ENCODE results near the gene ZNF519. TPM values are rescaled to one million over a fixed set of nuclear protein-coding genes. Genes with fewer than 3 reads are reported as not detected.

The ZNF519 gene
- total and polyA plus RNA-seq, 2 donors (not counting 1 experiment from before 2014, with no cell fraction given): 5.4 to 19.5 TPM

- no peak overlapping the region for H3K9ac ChIP-seq (ENCODE audit: low read length)
- no peaks in the 10 kb centered on the region for H4K20me1 ChIP-seq (ENCODE audit: control insufficient read depth, insufficient read depth, low read length, poor library complexity, severe bottlenecking)
- no peak overlapping the region for H3K27ac Mint-ChIP-seq
- no peaks in the 10 kb centered on the region for H3K27me3 Mint-ChIP-seq
- TF ChIP-seq CTCF (IDR thresholded peaks at IDR 0.05): no peak
- TF ChIP-seq EZH2 (IDR thresholded peaks at IDR 0.05; ENCODE audit: borderline replicate concordance, insufficient read depth, low read depth, low read length, poor library complexity, severe bottlenecking): no peak
- no peak overlapping the region for H2AFZ ChIP-seq (ENCODE audit: insufficient read depth, low read depth, low read length, poor library complexity, severe bottlenecking)
- no peaks in the 10 kb centered on the region for H3K36me3 ChIP-seq (replicated peaks in 1 of 2; ENCODE audit: control extremely low read depth in 1 of 2, control insufficient read depth in 1 of 2, extremely low read depth in 1 of 2, insufficient read depth in 2 of 2, low read length in 1 of 2)
- H3K27ac ChIP-seq (ENCODE audit: low read length in 2 of 2): no peak overlapping the region
- H3K4me3 Mint-ChIP-seq: no peak overlapping the region
- no peaks in the 10 kb centered on the region for H3K4me1 ChIP-seq (ENCODE audit: control insufficient read depth in 2 of 2, insufficient read depth in 2 of 2, low read length in 2 of 2)
- H3K27me3 ChIP-seq (replicated peaks in 1 of 4; ENCODE audit: control extremely low read depth in 1 of 4, control insufficient read depth in 3 of 4, insufficient read depth in 4 of 4, low read length in 3 of 4): no peaks in the 10 kb centered on the region
- H3K9me3 Mint-ChIP-seq (ENCODE audit: insufficient read depth): no peaks in the 10 kb centered on the region
- DNase-seq: no peak
- no peaks in the 10 kb centered on the region for H3K79me2 ChIP-seq (ENCODE audit: control insufficient read depth, insufficient read depth, low read length)
- no peaks in the 10 kb centered on the region for H3K9me3 ChIP-seq (ENCODE audit: control extremely low read depth in 1 of 3, control insufficient read depth in 2 of 3, insufficient read depth in 1 of 3, low read length in 2 of 3)
- 93% methylated on average over 3 of the region's 5 CpGs for WGBS (ENCODE audit: insufficient coverage)
- H3K4me2 ChIP-seq (replicated peaks; ENCODE audit: low read depth, low read length, poor library complexity, severe bottlenecking): no peak overlapping the region
- no peaks in the 10 kb centered on the region for H3K4me1 Mint-ChIP-seq
- H3K4me3 ChIP-seq (ENCODE audit: control extremely low read depth in 1 of 5, extremely low read depth in 1 of 5, insufficient read depth in 1 of 5, low read depth in 2 of 5, low read length in 4 of 5): no peak overlapping the region
- ChIA-PET POLR2A (no interaction called here), CTCF (no interaction called here)
- no peak for ATAC-seq (ENCODE audit: low read depth)
- intact Hi-C loops (cut with micrococcal nuclease): no loop called here
Measured at GRCh38 chr18:14074187-14074586, 58.0 kb downstream of the ZNF519 start.

- H3K27ac Mint-ChIP-seq: no peak overlapping the region
- H3K9me3 Mint-ChIP-seq (ENCODE audit: insufficient read depth): peaks cover 9% of the 10 kb centered on the region
- DNase-seq: no peak
- intact Hi-C loops (cut with micrococcal nuclease): no loop called here
- WGBS (ENCODE audit: insufficient coverage): 93% methylated on average over 3 of the region's 4 CpGs
- Histone ChIP-seq H3K27ac (ENCODE audit: low read length in 2 of 2) (no peak overlapping the region), H3K27me3 (replicated peaks in 1 of 4; ENCODE audit: control extremely low read depth in 1 of 4, control insufficient read depth in 3 of 4, insufficient read depth in 4 of 4, low read length in 3 of 4) (no peaks in the 10 kb centered on the region), H2AFZ (ENCODE audit: insufficient read depth, low read depth, low read length, poor library complexity, severe bottlenecking) (no peak overlapping the region), H3K79me2 (ENCODE audit: control insufficient read depth, insufficient read depth, low read length) (no peaks in the 10 kb centered on the region), H3K9ac (ENCODE audit: low read length) (no peak overlapping the region), H3K4me1 (ENCODE audit: control insufficient read depth in 2 of 2, insufficient read depth in 2 of 2, low read length in 2 of 2) (no peaks in the 10 kb centered on the region), H3K9me3 (ENCODE audit: control extremely low read depth in 1 of 3, control insufficient read depth in 2 of 3, insufficient read depth in 1 of 3, low read length in 2 of 3) (peaks cover 0 to 2% (median 0%) of the 10 kb centered on the region in 3 donors), H3K4me2 (replicated peaks; ENCODE audit: low read depth, low read length, poor library complexity, severe bottlenecking) (no peak overlapping the region), H4K20me1 (ENCODE audit: control insufficient read depth, insufficient read depth, low read length, poor library complexity, severe bottlenecking) (no peaks in the 10 kb centered on the region), H3K4me3 (ENCODE audit: control extremely low read depth in 1 of 5, extremely low read depth in 1 of 5, insufficient read depth in 1 of 5, low read depth in 2 of 5, low read length in 4 of 5) (no peak overlapping the region), H3K36me3 (replicated peaks in 1 of 2; ENCODE audit: control extremely low read depth in 1 of 2, control insufficient read depth in 1 of 2, extremely low read depth in 1 of 2, insufficient read depth in 2 of 2, low read length in 1 of 2) (no peaks in the 10 kb centered on the region)
- H3K4me3 Mint-ChIP-seq: no peak overlapping the region
- ChIA-PET CTCF (no interaction called here), POLR2A (no interaction called here)
- H3K4me1 Mint-ChIP-seq: peaks cover 1% of the 10 kb centered on the region
- ATAC-seq (ENCODE audit: low read depth): no peak
- H3K27me3 Mint-ChIP-seq: no peaks in the 10 kb centered on the region
- TF ChIP-seq CTCF (IDR thresholded peaks at IDR 0.05) (no peak), EZH2 (IDR thresholded peaks at IDR 0.05; ENCODE audit: borderline replicate concordance, insufficient read depth, low read depth, low read length, poor library complexity, severe bottlenecking) (no peak)
Measured at GRCh38 chr18:14053661-14054060, 78.6 kb downstream of the ZNF519 start.

Other genes starting within 250 kb of the ZNF519 start
- not detected in 2 replicates for gene MC2R, start 216.9 kb downstream of the ZNF519 start, total RNA-seq
- gene MC2R, start 216.9 kb downstream of the ZNF519 start, polyA plus RNA-seq: not detected in 2 replicates